Measurements from ENCODE around the gene VEPH1.

The VEPH1 gene

GRCh38 chr3:157502916-157503595, at the start of gene VEPH1:
Gene VEPH1 (minus strand): TSS chr3:157503416. CDS start chr3:157495349, 8,067 bp downstream.
- TF ChIP-seq, protein P1, sequence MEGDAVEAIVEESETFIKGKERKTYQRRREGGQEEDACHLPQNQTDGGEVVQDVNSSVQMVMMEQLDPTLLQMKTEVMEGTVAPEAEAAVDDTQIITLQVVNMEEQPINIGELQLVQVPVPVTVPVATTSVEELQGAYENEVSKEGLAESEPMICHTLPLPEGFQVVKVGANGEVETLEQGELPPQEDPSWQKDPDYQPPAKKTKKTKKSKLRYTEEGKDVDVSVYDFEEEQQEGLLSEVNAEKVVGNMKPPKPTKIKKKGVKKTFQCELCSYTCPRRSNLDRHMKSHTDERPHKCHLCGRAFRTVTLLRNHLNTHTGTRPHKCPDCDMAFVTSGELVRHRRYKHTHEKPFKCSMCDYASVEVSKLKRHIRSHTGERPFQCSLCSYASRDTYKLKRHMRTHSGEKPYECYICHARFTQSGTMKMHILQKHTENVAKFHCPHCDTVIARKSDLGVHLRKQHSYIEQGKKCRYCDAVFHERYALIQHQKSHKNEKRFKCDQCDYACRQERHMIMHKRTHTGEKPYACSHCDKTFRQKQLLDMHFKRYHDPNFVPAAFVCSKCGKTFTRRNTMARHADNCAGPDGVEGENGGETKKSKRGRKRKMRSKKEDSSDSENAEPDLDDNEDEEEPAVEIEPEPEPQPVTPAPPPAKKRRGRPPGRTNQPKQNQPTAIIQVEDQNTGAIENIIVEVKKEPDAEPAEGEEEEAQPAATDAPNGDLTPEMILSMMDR (IDR thresholded peaks at IDR 0.05; ENCODE audit: low read depth, low read length), result no peak
- no peak within 1 kb of the TSS for H3K4me3 ChIP-seq (replicated peaks in 1 of 2; ENCODE audit: low read depth in 2 of 2, low read length in 2 of 2)
- DNase-seq (ENCODE audit: low read depth in 2 of 2), result peak; percentile 76

DNA sequence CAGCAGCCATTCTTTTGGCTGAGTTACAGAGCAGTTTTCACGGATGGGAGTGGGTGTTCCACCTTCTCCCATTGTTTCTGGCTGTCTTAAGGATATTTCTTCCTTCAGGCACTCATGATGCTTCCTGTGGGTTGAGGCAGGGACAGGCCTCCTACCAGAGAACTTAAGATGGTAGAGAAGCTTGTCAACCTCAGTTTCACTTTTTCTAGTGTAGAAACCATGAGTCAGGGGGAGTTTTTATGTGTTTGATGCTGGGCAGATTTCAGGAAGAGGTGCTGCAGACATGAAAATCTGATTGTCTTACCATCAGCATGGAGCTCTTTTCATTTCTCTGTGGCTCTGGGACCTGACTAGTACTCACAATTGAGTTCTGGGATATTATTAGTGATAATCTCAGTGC, 48.7 kb upstream of the VEPH1 start:
- H3K4me3 ChIP-seq (replicated peaks in 1 of 2; ENCODE audit: low read depth in 2 of 2, low read length in 2 of 2), result no peak overlapping the region
- TF ChIP-seq, protein P1 (IDR thresholded peaks at IDR 0.05; ENCODE audit: low read depth, low read length), result no peak
- no peak for DNase-seq (ENCODE audit: low read depth in 2 of 2)

GRCh38 chr3:157549498-157549897, 46.3 kb upstream of the VEPH1 start:
- peak in 1 of 2 donors; percentile 15 for DNase-seq (ENCODE audit: low read depth in 2 of 2)
- TF ChIP-seq, protein P1 (IDR thresholded peaks at IDR 0.05; ENCODE audit: low read depth, low read length), result no peak
- H3K4me3 ChIP-seq (replicated peaks in 1 of 2; ENCODE audit: low read depth in 2 of 2, low read length in 2 of 2), result no peak overlapping the region

DNA sequence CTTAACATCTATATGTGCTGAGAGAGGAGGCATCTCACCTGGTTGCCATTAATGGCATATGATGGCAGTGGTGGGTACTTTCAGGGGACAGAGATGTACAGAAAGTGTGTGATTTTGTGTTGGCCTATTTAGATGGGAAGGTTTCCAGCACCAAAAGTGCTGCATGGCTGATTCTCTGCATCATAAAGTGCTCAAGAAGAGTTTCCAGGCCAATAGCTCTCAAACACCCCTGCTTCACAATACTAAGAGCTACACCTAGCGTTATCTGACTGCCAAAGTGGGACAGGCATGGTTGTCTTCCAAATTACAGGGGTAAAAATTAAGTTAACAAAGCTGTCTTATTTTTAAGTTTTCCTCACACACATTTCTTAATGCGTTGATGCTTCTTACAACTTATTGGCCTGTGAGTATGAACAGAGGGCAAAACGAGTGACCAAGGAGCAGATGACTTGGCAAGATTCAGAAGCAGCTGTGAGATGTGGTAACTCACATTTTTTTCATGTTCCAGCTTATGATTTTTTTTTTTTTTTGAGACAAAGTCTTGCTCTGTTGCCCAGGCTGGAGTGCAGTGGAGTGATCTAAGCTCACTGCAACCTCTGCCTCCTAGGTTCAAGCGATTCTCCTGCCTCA, 41.4 kb upstream of the VEPH1 start:
- DNase-seq (ENCODE audit: low read depth in 2 of 2), result peak; percentile 89 to 90
- peak overlapping the region in 1 of 2 donors; percentile 60 for H3K4me3 ChIP-seq (replicated peaks in 1 of 2; ENCODE audit: low read depth in 2 of 2, low read length in 2 of 2)
- TF ChIP-seq, protein P1 (IDR thresholded peaks at IDR 0.05; ENCODE audit: low read depth, low read length), result no peak

GRCh38 chr3:157543501-157544035, 40.4 kb upstream of the VEPH1 start:
- peak; percentile 35 to 54 for DNase-seq (ENCODE audit: low read depth in 2 of 2)

DNA sequence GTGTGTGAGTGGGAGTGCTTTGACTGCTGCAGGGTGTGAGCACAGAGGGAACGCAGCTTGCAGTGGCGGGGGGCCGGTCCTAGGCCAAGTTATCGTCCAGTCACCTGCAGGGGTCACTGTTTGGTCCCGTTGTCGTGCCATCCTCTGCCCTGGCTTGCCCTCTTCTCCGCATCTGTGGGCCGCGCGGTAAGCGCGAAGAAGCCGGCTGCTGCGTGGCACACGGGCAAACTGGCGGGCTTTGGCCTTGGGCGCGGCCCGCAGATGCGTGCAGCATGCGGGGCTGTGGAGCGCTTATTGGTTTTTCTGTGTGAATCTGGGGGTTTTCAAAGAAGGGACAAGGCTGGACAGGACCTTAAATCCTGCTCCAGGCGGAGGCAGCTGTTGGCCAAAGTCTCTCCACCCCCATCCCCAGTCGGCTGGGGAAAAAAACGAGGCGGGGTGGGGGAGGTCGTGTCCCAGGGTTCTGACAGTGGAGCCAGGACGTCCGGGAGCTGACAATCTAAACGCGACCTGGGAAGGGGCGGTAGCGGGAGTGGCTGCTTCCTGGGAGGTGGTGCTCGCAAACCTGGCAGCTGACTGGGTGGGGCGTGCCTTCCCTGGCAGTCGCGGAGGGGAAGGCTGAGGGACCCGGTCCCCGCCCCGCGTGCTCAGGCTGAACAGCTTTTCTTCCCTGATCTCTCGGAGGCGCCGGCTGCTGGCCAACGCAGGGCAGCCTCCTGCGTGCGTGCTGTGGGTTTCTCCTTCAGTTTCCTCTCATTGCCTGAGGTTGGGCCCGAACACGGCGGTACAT, 39.7 kb upstream of the VEPH1 start:
- DNase-seq (ENCODE audit: low read depth in 2 of 2), result peak; percentile 78 to 86
- peak overlapping the region; percentile 46 to 60 for H3K4me3 ChIP-seq (replicated peaks in 1 of 2; ENCODE audit: low read depth in 2 of 2, low read length in 2 of 2)
- TF ChIP-seq, protein P1 (IDR thresholded peaks at IDR 0.05; ENCODE audit: low read depth, low read length), result peak; percentile 41

More at GRCh38 chr3:157543501-157544035, 40.4 kb upstream of the VEPH1 start:
- peak overlapping the region; percentile 46 to 60 for H3K4me3 ChIP-seq (replicated peaks in 1 of 2; ENCODE audit: low read depth in 2 of 2, low read length in 2 of 2)
- TF ChIP-seq, protein P1 (IDR thresholded peaks at IDR 0.05; ENCODE audit: low read depth, low read length), result no peak
